IPS DF 19.7 (cell line): ENCODE results near the gene MAPK1IP1L.

Experiments used
- DNase-seq: peaks from one replicate; pipeline ENCODE4 v3.0.0-alpha.2; 2013; ENCODE audit warnings: low read depth, low spot score

The MAPK1IP1L gene

GRCh38 chr14:55094292-55095157 lies 43.1 kb downstream of the MAPK1IP1L start:
- no peak for DNase-seq

- no peak for DNase-seq
Observed at GRCh38 chr14:55097881-55098560, 46.6 kb downstream of the MAPK1IP1L start.

GRCh38 chr14:55098561-55098898 lies 47.1 kb downstream of the MAPK1IP1L start:
- DNase-seq, result no peak

GRCh38 chr14:55099756-55100155 lies 48.3 kb downstream of the MAPK1IP1L start:
- no peak for DNase-seq

GRCh38 chr14:55101698-55102097 lies 50.3 kb downstream of the MAPK1IP1L start:
- DNase-seq, result no peak

DNA sequence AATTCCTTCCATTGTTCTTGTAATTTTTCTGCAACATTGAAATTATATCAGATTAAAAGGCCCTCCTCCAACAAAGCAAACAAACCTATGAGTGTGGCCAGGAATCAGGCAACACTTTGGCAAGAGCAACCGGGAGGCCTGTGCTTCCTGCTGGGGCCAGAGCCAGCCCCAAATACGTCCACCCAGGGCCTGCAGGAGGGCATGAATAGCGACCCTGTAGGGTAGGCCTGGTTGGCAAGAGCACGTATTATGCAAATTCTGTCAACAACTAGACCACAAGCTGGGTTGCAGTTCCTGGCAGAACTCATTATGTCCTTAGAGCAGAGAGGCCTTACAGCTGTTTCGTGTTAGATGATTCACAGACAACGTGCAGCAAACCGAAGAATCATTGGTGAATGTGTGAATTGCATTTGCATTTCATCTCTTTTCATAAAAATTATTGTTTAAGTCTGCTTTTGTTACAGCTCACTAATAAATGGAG lies 50.7 kb downstream of the MAPK1IP1L start:
- no peak for DNase-seq

DNA sequence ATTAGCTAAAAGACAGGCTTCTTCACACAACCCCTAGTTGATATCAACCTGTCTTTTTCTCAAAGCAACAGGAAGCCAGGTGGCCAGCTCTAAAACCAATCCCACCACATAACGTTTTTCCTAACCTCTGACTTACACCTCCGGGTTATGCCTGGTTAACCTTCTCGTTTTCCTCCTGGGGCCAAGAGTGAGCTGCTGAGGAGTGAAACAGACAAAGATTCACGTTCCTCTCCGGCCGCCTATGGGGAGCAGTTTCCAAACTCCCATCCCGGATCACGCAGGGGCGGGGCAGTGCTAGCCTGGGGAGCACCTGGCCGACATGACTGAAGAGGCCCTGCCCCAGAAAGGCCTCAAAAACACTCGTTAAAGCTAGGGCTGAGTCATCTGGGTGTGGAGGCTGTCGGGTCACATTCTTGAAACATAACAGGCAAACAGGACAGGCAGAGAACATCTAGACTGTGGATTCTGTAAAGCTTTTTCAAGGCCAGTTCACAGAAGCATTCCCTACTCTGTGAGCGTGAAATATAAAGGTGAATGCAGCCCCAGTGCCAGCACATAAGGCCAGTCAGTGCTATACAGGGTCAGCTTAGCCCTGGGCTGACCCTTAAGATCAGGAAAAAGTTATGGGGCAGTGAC lies 51.7 kb downstream of the MAPK1IP1L start:
- no peak for DNase-seq

GRCh38 chr14:55103971-55104954 lies 52.8 kb downstream of the MAPK1IP1L start:
- DNase-seq, result no peak

DNA sequence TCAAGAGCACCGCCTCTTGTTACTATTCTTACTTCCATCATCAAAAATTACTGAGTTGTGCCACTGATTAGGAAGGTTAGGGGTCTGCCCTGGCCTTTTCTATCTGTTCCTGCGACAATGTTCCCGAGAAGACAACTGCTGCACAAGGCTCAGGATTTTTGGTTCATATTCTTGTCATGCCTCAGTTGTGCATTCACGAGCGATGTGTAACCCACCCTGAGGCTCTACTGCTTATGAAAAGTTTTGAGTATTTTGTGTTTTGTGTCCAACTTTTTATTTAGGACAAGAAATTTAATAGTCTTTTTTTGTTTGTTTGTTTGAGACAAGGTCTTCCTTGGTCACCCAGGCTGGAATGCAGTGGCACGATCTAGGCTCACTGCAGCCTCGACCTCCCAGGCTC lies 54.5 kb downstream of the MAPK1IP1L start:
- DNase-seq, result no peak

DNA sequence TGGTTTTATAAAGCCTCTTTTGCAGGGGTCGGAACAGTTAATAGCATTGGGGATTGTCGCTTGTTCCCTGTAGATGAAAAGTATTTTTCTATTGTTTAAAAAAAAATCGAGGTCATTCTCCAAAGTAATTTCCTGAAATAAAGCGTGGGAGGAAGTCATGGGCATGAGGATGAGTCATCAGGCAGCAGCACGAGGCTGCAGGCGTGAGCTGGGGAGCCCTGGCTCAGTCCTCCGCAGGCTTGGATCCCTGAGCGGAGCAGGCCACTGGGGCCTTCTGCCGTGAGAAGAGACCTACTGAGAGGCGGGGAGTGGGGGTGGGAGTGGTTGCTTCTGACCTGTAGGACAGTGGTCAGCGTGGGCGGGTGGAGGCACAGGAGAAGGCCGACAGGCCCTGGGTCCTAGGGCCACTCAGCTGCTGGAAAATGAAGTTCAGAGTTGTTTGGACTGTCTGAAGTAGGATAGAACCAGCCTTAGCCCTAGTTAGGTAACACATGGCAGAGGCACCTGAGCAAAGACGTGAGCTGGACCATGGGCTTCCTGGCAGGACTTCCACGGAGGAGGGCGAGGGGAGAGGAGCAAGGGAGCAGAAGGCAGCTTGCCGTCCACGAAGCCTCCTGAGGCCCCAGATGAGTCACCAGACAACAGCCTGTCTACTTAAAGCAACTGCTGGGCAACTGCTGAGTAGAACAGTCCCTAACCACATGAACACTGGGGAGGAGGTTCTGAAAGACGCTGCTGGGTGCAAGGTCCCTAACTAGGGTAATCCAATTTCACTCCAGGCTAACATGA lies 56.5 kb downstream of the MAPK1IP1L start:
- no peak for DNase-seq

- no peak for DNase-seq
Observed at GRCh38 chr14:55109836-55110235, 58.4 kb downstream of the MAPK1IP1L start.

DNA sequence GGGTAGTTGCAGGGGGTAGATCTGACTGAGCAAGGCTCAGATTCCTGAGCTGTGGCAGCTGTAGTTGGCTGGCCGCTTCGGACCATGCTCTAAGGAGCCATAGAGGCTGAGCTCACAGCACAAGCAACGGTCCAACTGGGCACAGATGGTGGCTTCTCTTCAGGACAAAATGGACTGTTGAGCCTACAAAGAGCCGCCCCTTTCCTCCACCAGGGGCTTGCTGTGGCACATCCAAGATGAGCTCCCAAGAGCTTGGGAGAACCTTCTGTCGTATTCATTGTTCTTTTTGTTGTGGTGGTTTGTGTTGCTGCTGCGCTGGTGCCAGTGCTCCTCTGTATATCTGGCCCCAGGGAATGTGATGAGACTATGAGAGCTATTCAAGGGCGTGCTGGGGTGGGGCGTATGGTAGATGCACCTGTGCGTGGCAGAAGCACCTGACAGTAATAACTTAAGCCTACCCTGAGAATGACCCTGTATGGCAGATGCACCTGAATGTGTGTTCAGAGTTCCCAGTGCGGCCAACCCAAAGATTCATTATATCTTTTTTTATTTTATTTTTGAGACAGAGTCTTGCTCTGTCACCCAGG lies 59.8 kb downstream of the MAPK1IP1L start:
- DNase-seq, result no peak

DNA sequence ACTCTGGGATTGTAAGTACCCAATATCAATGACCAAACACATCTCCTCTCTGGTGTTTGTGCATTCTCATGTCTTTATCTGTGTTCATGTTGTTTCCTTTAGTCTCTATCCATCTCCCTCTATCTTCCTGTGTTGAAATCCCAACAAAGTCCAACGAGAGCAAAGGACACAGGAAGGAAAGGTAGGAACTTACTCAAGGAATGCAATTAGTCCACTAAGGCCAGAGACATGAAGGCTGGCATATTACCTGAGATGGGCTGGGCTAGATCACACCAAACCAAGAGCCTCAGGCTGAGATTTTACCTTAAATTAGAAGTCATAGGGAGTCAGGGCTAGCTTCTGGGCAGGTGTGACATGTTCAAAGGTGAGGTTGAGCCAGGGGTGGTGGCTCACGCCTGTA lies 63.3 kb downstream of the MAPK1IP1L start:
- no peak for DNase-seq

DNA sequence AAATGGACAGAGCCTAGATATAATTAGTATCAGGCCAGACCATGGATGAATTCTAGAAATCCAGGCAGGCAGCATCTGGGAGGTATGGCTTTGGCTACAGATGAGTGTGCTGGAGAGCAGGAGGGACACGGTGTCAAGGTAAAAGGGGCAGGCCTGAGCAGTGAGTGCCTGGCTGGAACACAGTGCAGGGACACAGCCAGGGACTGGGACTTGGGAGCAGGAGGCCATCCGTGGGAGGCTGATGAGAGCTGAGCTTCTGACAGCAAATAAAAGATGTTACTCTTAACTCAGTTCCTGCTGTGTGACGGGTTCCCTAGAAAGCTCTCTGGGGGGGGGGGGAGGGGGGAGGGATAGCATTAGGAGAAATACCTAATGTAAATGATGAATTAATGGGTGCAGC lies 64.0 kb downstream of the MAPK1IP1L start:
- no peak for DNase-seq

GRCh38 chr14:55115861-55116245 lies 64.4 kb downstream of the MAPK1IP1L start:
- DNase-seq, result no peak

GRCh38 chr14:55116246-55117030 lies 65.0 kb downstream of the MAPK1IP1L start:
- DNase-seq, result no peak

DNA sequence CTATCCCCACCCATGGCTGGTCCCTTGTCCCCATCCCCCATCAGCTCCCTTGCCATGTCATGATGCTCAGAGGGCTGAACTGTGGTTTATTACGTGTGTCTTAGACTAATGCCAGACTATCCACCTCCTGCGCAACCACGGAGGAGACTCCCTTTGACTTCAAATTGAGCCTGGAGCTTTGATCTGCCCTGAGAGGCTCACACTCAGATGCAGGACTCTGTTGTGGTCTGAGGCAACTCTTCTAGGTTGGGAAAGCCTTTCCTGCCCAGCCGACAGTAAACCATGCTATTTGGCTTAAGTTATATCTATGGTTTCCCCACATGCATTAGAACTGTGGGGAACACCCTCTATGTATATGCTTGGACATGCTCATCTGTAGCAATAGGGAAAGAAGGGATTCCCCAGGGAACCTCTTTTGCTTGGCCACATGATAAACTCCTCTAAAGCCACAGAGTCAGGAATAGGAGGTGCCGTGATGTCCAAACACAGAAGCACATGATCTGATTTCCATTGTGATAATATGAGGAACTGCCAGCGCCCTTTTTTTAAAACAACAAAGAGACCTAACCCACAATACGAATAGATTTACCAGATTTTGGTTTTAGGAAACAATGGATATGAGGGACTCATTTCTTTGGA lies 66.5 kb downstream of the MAPK1IP1L start:
- no peak for DNase-seq

DNA sequence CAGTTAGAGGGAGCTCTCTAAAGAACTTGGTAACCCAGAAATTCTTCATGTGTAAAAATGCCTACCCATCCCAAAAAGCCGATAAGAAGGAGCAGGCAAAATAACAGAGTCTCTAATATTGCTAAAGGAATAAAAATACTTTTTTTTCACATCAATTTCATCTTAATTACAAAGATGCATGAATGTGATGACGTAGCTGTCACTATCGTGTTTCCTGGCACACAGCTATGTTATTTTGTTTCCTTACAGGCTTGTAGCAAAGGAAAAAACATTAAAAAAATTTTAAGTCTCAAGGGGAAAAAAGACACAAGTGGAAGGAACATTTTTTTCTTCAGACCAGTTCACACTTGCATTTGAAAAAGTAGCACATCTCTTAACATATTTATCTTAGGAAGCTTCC lies 67.3 kb downstream of the MAPK1IP1L start:
- no peak for DNase-seq
